Testis (tissue), 3 donors: ENCODE measurements around the gene LACC1. TPM values are rescaled to one million over a fixed set of nuclear protein-coding genes. Genes with fewer than 3 reads are reported as not detected.

Experiments used
- DNase-seq: peaks from one replicate; pipeline ENCODE4 v3.0.0-alpha.2; 2019
- H3K27ac ChIP-seq, 2 donors: fragments of 200-600 bp; sonication (generic); one replicate each; pipeline ENCODE4 v1.5.1; 2019
- H3K27me3 ChIP-seq: fragments of 200-600 bp; sonication (generic); one replicate; pipeline ENCODE4 v1.5.1; 2019
- H3K36me3 ChIP-seq: fragments of 200-600 bp; sonication (generic); one replicate; pipeline ENCODE4 v1.5.1; 2017; ENCODE audit warnings: low read depth; ENCODE audit errors: missing control alignments
- H3K4me1 ChIP-seq: fragments of 200-600 bp; sonication (generic); one replicate; pipeline ENCODE4 v1.5.1; 2019
- H3K4me3 ChIP-seq, 2 donors: fragments of 200-600 bp; sonication (generic); one replicate each; pipeline ENCODE4 v1.5.1; 2017 to 2019
- H3K9me3 ChIP-seq: fragments of 200-600 bp; sonication (generic); one replicate; pipeline ENCODE4 v1.5.1; 2017
- POLR2A ChIP-seq: fragments of 450-650 bp; IDR thresholded peaks from one replicate; pipeline ENCODE4 v1.6.1; 2017; ENCODE audit warnings: antibody characterized with exemption, mild to moderate bottlenecking, moderate library complexity
- WGBS, 2 donors: methylation state at CpG; one replicate each; pipeline ENCODE4 v1.1.5; 2018; 5-methylcytosine and 5-hydroxymethylcytosine counted together
- intact Hi-C: fragments of 100-400 bp; cut with DNase I; formaldehyde crosslinking; loops from one replicate; pipeline ENCODE4 v1.15.1; 2023; ENCODE audit warnings: low total_unique reads
- polyA plus RNA-seq: library from polyadenylated mRNA; stranded (reverse); fragments of 350-450 nt; fragmentation: Illumina TruSeq; extraction: RNeasy Lipid Tissue Mini Kit (QIAGEN cat#74804); gene quantifications from one replicate; pipeline ENCODE4 v1.2.3, GENCODE V29; 2014; ENCODE audit warnings: low read depth, low replicate concordance; ENCODE audit not compliant: insufficient read depth
- total RNA-seq, 2 donors: library from RNA; depleted of rRNA; stranded (reverse); fragments of >200 nt; gene quantifications; one replicate each; pipeline ENCODE4 v1.2.3, GENCODE V29; 2016
- TF ChIP-seq, protein P1 (sequence below), 3 experiments: fragments of 450-650 bp in 2 of 3; fragments of 200-600 bp in 1 of 3; sonication (generic) in 1 of 3; IDR thresholded peaks; one replicate each; pipeline ENCODE4 v1.5.1; 2016 to 2019; ENCODE audit warnings: antibody characterized with exemption in 3 of 3, mild to moderate bottlenecking in 2 of 3, moderate library complexity in 1 of 3

LACC1 gene
- total and polyA plus RNA-seq, 3 donors from 2014 or later, result 6.1 to 34.4 (median 29.1) TPM

GRCh38 chr13:43878892-43879754, 581 bp upstream of the LACC1 start, which contains the start of gene CCDC122:
Gene CCDC122 (minus strand): TSS chr13:43879740. CDS start chr13:43869376, 10,364 bp downstream.
- no peak for TF ChIP-seq POLR2A
- TF ChIP-seq, protein P1, sequence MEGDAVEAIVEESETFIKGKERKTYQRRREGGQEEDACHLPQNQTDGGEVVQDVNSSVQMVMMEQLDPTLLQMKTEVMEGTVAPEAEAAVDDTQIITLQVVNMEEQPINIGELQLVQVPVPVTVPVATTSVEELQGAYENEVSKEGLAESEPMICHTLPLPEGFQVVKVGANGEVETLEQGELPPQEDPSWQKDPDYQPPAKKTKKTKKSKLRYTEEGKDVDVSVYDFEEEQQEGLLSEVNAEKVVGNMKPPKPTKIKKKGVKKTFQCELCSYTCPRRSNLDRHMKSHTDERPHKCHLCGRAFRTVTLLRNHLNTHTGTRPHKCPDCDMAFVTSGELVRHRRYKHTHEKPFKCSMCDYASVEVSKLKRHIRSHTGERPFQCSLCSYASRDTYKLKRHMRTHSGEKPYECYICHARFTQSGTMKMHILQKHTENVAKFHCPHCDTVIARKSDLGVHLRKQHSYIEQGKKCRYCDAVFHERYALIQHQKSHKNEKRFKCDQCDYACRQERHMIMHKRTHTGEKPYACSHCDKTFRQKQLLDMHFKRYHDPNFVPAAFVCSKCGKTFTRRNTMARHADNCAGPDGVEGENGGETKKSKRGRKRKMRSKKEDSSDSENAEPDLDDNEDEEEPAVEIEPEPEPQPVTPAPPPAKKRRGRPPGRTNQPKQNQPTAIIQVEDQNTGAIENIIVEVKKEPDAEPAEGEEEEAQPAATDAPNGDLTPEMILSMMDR (IDR thresholded peaks at IDR 0.05), result no peak
- Histone ChIP-seq H3K4me3 (peak within 1 kb of the TSS; percentile 84 to 96), H3K27me3 (no peaks in the 10 kb centered on the region), H3K27ac (peak within 1 kb of the TSS; percentile 97 to 98), H3K4me1 (peaks cover 5% of the 10 kb centered on the region), H3K36me3 (no peaks in the 10 kb centered on the region), H3K9me3 (no peaks in the 10 kb centered on the region)
- intact Hi-C loops, result no loop called here
- peak; percentile 80 for DNase-seq
- WGBS, 2 donors, result 1 to 2% methylated on average over 10 to 78 of the region's 78 CpGs

DNA sequence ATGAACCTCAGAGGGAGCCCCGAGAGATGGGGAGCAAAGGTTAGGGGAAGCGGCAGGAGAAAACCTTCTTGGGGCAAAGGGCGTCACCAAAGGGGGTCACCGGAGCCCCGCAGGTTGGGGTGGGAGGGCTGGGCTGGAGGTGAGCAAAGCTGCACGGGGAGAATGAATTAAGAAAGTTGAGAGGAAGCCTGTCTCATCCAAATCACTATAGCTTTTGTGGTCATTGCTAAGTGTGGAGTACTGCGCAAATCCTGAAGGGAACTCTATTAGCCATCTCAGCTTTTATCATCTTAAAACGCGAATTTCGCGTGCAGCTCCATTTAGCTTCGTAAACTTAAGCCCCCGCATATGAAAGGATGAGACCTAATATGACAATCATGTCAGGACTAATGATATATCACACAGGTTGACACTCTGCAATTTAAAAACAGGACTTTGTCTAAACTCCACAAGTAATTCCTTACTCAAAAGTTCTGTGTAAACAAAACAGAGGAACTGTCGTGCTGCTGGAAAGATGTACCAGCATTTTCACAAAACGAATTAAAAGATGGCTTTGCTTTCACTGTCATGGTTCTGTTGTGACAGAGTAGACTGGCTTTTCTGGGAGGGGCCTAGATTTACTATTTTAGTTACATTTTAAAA, 631 bp downstream of the LACC1 start:
- TF ChIP-seq, protein P1 (IDR thresholded peaks at IDR 0.05), result no peak
- no peak for TF ChIP-seq POLR2A
- H3K27me3 ChIP-seq, result no peaks in the 10 kb centered on the region
- DNase-seq, result peak; percentile 14
- peaks cover 5% of the 10 kb centered on the region for H3K4me1 ChIP-seq
- intact Hi-C loops, result no loop called here
- WGBS, 2 donors, result 30 to 45% methylated on average over 15 of the region's 15 CpGs
- H3K27ac ChIP-seq, result peak overlapping the region; percentile 97 to 98
- peak overlapping the region; percentile 84 to 96 for H3K4me3 ChIP-seq
- H3K9me3 ChIP-seq, result no peaks in the 10 kb centered on the region
- no peaks in the 10 kb centered on the region for H3K36me3 ChIP-seq

DNA sequence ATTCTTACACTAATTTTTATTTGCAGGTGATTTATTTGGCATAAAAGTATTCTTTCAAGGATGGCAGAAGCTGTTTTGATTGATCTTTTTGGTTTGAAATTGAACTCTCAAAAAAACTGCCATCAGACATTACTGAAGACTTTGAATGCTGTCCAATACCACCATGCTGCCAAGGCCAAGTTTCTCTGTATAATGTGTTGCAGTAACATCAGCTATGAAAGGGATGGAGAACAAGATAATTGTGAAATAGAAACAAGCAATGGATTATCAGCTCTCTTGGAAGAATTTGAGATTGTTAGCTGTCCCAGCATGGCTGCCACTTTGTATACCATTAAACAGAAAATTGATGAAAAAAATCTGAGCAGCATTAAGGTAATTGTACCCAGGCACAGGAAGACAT, 1.2 kb downstream of the LACC1 start:
- Histone ChIP-seq H3K36me3 (no peaks in the 10 kb centered on the region), H3K4me3 (peak overlapping the region in 1 of 2 donors; percentile 84), H3K9me3 (no peaks in the 10 kb centered on the region), H3K27ac (peak overlapping the region in 1 of 2 donors; percentile 97), H3K4me1 (peaks cover 5% of the 10 kb centered on the region), H3K27me3 (no peaks in the 10 kb centered on the region)
- DNase-seq, result peak; percentile 54
- intact Hi-C loops, result no loop called here
- TF ChIP-seq, protein P1 (IDR thresholded peaks at IDR 0.05), result no peak
- no peak for TF ChIP-seq POLR2A

GRCh38 chr13:43881580-43881979, 1.9 kb downstream of the LACC1 start:
- H3K27ac ChIP-seq, result peak overlapping the region in 1 of 2 donors; percentile 97
- no peaks in the 10 kb centered on the region for H3K27me3 ChIP-seq
- intact Hi-C loops, result no loop called here
- H3K4me3 ChIP-seq, result no peak overlapping the region
- H3K36me3 ChIP-seq, result no peaks in the 10 kb centered on the region
- no peak for DNase-seq
- TF ChIP-seq, protein P1 (IDR thresholded peaks at IDR 0.05), result no peak
- no peak for TF ChIP-seq POLR2A
- H3K9me3 ChIP-seq, result no peaks in the 10 kb centered on the region
- H3K4me1 ChIP-seq, result peaks cover 5% of the 10 kb centered on the region
